ENCODE data around the gene CREB1. TPM values are rescaled to one million over a fixed set of nuclear protein-coding genes. Genes with fewer than 3 reads are reported as not detected.

CREB1 gene
- total and polyA plus RNA-seq, 2 donors (not counting 3 experiments of a cell fraction or from before 2014, with no cell fraction given) = 31.0 to 71.1 TPM

DNA sequence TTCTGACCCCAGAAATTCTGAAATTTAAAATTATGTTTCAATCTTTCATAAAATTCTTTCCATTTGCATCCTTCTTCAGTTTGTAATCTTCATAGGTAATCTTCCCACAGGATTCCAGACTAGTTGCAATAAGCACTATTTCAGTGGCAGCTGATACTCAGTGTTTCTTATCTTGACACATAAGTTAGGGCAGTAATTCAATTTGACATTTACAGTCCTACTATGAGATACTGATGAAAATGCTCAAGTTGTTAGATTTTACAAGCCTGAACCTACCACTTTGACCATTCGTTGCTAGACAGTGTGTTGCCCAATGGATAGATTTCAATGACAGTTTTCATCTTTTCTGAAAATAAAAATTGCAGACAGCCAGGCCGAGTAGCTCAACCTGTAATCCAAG is 85.1 kb downstream of the CREB1 start:
- no peaks in the 10 kb centered on the region for H3K9me1 ChIP-seq (replicated peaks; ENCODE audit: control insufficient read depth, extremely low read depth, insufficient read depth, low read length)
- dilution Hi-C loops (cut with MboI; ENCODE audit: extremely low pct_ligation_motif_present, low sequenced_read_pairs) = no loop called here
- no peaks in the 10 kb centered on the region for H3K27me3 ChIP-seq (ENCODE audit: control insufficient read depth in 2 of 2, insufficient read depth in 2 of 2, low read length in 2 of 2)
- H3K9ac ChIP-seq (replicated peaks; ENCODE audit: extremely low read depth, insufficient read depth, low read length) = no peak overlapping the region
- H2AFZ ChIP-seq (ENCODE audit: low read depth, low read length) = no peak overlapping the region
- H3K9me3 ChIP-seq (replicated peaks; ENCODE audit: control insufficient read depth, insufficient read depth, low read length) = no peaks in the 10 kb centered on the region
- intact Hi-C loops (cut with micrococcal nuclease) = no loop called here
- H3K4me1 ChIP-seq (ENCODE audit: control insufficient read depth, extremely low read depth, insufficient read depth, low read length) = peaks cover 18% of the 10 kb centered on the region
- ChIA-PET POLR2A (no interaction called here), CTCF (no interaction called here)
- H3K27ac ChIP-seq (ENCODE audit: insufficient read depth, low read depth, low read length) = no peak overlapping the region
- DNase-seq (ENCODE audit: low read depth, low spot score) = no peak
- H3K79me2 ChIP-seq (ENCODE audit: control insufficient read depth, insufficient read depth, low read length) = no peaks in the 10 kb centered on the region
- TF ChIP-seq POLR2AphosphoS5 (IDR thresholded peaks at IDR 0.05; ENCODE audit: insufficient read depth, low read depth, low read length) = no peak
- TF ChIP-seq FOS (IDR thresholded peaks at IDR 0.05; ENCODE audit: borderline replicate concordance, insufficient read depth, low read length) = no peak
- no peak for TF ChIP-seq EZH2 (IDR thresholded peaks at IDR 0.05; ENCODE audit: borderline replicate concordance, low read depth, low read length, severe bottlenecking)
- no peak for TF ChIP-seq JUN (IDR thresholded peaks at IDR 0.05; ENCODE audit: borderline replicate concordance, insufficient read depth, insufficient read length, low read depth)
- TF ChIP-seq, protein P1, sequence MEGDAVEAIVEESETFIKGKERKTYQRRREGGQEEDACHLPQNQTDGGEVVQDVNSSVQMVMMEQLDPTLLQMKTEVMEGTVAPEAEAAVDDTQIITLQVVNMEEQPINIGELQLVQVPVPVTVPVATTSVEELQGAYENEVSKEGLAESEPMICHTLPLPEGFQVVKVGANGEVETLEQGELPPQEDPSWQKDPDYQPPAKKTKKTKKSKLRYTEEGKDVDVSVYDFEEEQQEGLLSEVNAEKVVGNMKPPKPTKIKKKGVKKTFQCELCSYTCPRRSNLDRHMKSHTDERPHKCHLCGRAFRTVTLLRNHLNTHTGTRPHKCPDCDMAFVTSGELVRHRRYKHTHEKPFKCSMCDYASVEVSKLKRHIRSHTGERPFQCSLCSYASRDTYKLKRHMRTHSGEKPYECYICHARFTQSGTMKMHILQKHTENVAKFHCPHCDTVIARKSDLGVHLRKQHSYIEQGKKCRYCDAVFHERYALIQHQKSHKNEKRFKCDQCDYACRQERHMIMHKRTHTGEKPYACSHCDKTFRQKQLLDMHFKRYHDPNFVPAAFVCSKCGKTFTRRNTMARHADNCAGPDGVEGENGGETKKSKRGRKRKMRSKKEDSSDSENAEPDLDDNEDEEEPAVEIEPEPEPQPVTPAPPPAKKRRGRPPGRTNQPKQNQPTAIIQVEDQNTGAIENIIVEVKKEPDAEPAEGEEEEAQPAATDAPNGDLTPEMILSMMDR (IDR thresholded peaks at IDR 0.05; ENCODE audit: extremely low read depth in 1 of 2, insufficient read depth in 1 of 2, low read depth in 1 of 2, low read length in 2 of 2) = no peak
- no peak for TF ChIP-seq POLR2A (IDR thresholded peaks at IDR 0.05; ENCODE audit: low read depth, low read length)
- TF ChIP-seq GATA2 (IDR thresholded peaks at IDR 0.05; ENCODE audit: insufficient read depth, insufficient read length, low read depth, low read length) = no peak
- TF ChIP-seq MYC (IDR thresholded peaks at IDR 0.05; ENCODE audit: low read depth, low read length) = no peak
- TF ChIP-seq, protein P2, sequence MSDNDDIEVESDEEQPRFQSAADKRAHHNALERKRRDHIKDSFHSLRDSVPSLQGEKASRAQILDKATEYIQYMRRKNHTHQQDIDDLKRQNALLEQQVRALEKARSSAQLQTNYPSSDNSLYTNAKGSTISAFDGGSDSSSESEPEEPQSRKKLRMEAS (IDR thresholded peaks at IDR 0.05; ENCODE audit: insufficient read depth, insufficient read length) = no peak
- H3K36me3 ChIP-seq (ENCODE audit: control insufficient read depth in 2 of 2, extremely low read depth in 1 of 2, insufficient read depth in 2 of 2, low read length in 2 of 2) = no peaks in the 10 kb centered on the region
- FAIRE-seq = no peak
- H4K20me1 ChIP-seq (replicated peaks; ENCODE audit: control insufficient read depth, extremely low read depth, insufficient read depth, low read length) = no peaks in the 10 kb centered on the region
- no peak overlapping the region for H3K4me2 ChIP-seq (ENCODE audit: insufficient read depth, low read length)
- H3K4me3 ChIP-seq (replicated peaks in 1 of 3; ENCODE audit: insufficient read depth in 1 of 3, low read depth in 1 of 3, low read length in 3 of 3) = no peak overlapping the region
- no TSS peak for BruUV-seq (replicated peaks)
